IgD-negative memory B cell (primary cell): ENCODE data around the gene ZSCAN9. TPM values are rescaled to one million over a fixed set of nuclear protein-coding genes. Genes with fewer than 3 reads are reported as not detected.

ENCODE experiments used
- H3K27ac Mint-ChIP-seq, 3 donors: one replicate each; pipeline ENCODE4 v1.8.0; 2020 to 2022; ENCODE audit warnings: mild to moderate bottlenecking in 3 of 3, mixed read lengths in 3 of 3, moderate library complexity in 1 of 3
- H3K27me3 Mint-ChIP-seq: one replicate; pipeline ENCODE4 v1.8.0; 2021; ENCODE audit warnings: mixed read lengths
- H3K36me3 Mint-ChIP-seq: one replicate; pipeline ENCODE4 v1.8.0; 2020; ENCODE audit warnings: mild to moderate bottlenecking, mixed read lengths
- H3K4me1 Mint-ChIP-seq, 3 donors: one replicate each; pipeline ENCODE4 v1.8.0; 2020 to 2022; ENCODE audit warnings: mixed read lengths in 3 of 3, mild to moderate bottlenecking in 1 of 3
- H3K4me3 Mint-ChIP-seq, 4 donors: one replicate each; pipeline ENCODE4 v1.8.0; 2020 to 2022; ENCODE audit warnings: mild to moderate bottlenecking in 4 of 4, mixed read lengths in 4 of 4, moderate library complexity in 3 of 4
- H3K9me3 Mint-ChIP-seq, 3 donors: one replicate each; pipeline ENCODE4 v1.8.0; 2020 to 2021; ENCODE audit warnings: mixed read lengths in 3 of 3, mild to moderate bottlenecking in 1 of 3
- polyA plus RNA-seq: library from polyadenylated mRNA; unstranded; fragments of 300-500 nt; fragmentation: Illumina TruSeq; gene quantifications from one replicate; pipeline ENCODE4 v1.2.3, GENCODE V29; 2021

ZSCAN9 gene
- polyA plus RNA-seq, 1 donor from 2014 or later, result 10.9 TPM

DNA sequence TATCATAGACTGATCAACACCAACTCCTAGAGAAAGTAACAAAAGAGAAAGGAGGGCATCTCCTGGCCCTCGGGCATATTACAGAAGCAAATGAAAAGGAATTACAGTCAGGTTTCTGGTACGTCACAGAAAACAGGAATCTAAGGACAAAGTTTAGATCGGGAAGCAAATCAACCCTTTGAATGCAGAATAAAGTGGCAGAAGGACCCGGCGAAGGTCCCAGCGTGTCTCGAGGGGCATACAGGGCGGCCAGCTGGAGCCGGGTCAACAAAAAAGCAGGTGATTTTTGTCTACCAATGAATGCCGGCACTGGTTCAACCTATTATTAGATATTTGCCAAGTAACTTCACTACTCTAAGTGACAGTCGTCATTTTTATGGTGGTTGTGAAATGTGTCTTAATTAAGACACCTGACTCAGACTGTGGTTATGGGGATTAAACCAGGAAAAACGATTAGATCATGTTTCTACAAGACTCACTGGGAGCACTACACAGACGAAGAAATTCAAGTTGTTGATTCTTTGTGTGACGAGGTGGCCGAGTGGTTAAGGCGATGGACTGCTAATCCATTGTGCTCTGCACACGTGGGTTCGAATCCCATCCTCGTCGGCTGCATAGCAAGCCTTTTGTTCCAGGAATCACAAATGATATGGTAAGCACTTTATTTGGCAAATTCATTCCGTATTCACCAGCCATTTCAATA lies 12.4 kb upstream of the ZSCAN9 start:
- H3K27me3 Mint-ChIP-seq, result peaks cover 60% of the 10 kb centered on the region
- peak overlapping the region; percentile 2 to 64 (median 7) for H3K27ac Mint-ChIP-seq
- H3K36me3 Mint-ChIP-seq, result peaks cover 4% of the 10 kb centered on the region
- peaks cover 0 to 12% (median 1%) of the 10 kb centered on the region in 3 donors for H3K9me3 Mint-ChIP-seq
- H3K4me3 Mint-ChIP-seq, result peak overlapping the region; percentile 2 to 84 (median 50)
- peaks cover 11 to 20% (median 20%) of the 10 kb centered on the region in 3 donors for H3K4me1 Mint-ChIP-seq

DNA sequence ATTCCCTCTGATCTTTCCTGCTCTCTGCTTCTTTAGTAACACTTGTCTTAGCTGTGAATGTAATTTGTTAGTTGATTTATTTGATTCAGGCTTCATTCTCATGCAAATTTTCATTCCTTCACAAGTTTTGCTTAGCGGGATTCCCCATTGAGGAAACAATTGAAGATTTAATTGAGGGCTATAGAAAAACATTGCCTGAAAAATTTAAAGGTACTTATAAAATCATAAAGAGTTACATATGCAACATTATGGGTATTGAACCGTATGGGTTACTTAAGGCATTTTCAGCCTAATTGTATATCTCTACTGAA lies 11.9 kb upstream of the ZSCAN9 start:
- H3K27ac Mint-ChIP-seq, result no peak overlapping the region
- peak overlapping the region in 1 of 4 donors; percentile 36 for H3K4me3 Mint-ChIP-seq
- H3K27me3 Mint-ChIP-seq, result peaks cover 58% of the 10 kb centered on the region
- H3K9me3 Mint-ChIP-seq, result peaks cover 0 to 15% (median 1%) of the 10 kb centered on the region in 3 donors
- H3K36me3 Mint-ChIP-seq, result peaks cover 4% of the 10 kb centered on the region
- H3K4me1 Mint-ChIP-seq, result peaks cover 11 to 19% (median 16%) of the 10 kb centered on the region in 3 donors

DNA sequence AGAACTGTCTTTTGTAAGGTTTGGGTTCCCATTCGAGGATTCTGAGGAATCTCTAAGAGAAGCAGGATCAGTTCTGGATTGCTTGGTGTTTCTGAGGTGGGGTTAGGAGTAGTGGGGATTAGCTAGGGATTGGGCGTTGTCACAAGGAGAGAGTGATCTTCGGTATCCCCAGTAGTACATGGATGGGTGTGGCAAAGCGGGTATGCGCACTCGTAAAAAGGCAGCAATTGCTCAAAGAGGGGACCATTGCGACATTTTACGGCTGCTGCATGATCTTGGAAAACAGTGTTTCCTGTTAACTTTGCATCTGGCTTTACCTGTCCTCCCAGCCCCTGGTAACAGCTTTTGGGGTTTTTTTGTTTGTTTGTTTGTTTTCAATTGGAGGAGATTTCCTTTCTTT lies 9.7 kb upstream of the ZSCAN9 start:
- Mint-ChIP-seq H3K4me3 (peak overlapping the region in 1 of 4 donors; percentile 15), H3K9me3 (peaks cover 0 to 9% (median 0%) of the 10 kb centered on the region in 3 donors), H3K27me3 (peaks cover 43% of the 10 kb centered on the region), H3K4me1 (peaks cover 12 to 20% (median 18%) of the 10 kb centered on the region in 3 donors), H3K36me3 (peaks cover 4% of the 10 kb centered on the region), H3K27ac (no peak overlapping the region)

DNA sequence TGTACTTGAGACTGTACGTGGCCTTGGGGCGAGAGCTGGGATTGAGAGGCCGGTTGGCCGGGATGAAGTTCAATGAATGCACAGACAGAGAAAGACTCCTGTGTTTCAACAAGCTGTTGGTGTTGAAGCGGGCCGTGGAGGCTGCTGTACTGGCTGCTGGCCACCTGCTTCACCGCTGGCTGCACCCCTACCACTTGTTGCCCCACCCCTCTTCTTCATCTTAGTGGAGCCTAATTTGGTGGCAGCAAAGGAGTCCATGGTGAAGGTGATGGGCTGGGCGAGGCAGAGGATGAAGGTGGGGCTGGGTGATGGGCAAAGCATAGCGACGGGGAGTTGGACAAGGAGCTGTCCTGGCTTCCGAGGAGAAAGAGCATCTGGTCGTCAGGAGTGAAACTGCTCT lies 7.2 kb upstream of the ZSCAN9 start:
- Mint-ChIP-seq H3K27ac (no peak overlapping the region), H3K27me3 (peaks cover 34% of the 10 kb centered on the region), H3K4me3 (peak overlapping the region; percentile 13 to 95 (median 88)), H3K36me3 (peaks cover 4% of the 10 kb centered on the region), H3K9me3 (peaks cover 0 to 3% (median 0%) of the 10 kb centered on the region in 3 donors), H3K4me1 (peaks cover 2 to 13% (median 6%) of the 10 kb centered on the region in 3 donors)

DNA sequence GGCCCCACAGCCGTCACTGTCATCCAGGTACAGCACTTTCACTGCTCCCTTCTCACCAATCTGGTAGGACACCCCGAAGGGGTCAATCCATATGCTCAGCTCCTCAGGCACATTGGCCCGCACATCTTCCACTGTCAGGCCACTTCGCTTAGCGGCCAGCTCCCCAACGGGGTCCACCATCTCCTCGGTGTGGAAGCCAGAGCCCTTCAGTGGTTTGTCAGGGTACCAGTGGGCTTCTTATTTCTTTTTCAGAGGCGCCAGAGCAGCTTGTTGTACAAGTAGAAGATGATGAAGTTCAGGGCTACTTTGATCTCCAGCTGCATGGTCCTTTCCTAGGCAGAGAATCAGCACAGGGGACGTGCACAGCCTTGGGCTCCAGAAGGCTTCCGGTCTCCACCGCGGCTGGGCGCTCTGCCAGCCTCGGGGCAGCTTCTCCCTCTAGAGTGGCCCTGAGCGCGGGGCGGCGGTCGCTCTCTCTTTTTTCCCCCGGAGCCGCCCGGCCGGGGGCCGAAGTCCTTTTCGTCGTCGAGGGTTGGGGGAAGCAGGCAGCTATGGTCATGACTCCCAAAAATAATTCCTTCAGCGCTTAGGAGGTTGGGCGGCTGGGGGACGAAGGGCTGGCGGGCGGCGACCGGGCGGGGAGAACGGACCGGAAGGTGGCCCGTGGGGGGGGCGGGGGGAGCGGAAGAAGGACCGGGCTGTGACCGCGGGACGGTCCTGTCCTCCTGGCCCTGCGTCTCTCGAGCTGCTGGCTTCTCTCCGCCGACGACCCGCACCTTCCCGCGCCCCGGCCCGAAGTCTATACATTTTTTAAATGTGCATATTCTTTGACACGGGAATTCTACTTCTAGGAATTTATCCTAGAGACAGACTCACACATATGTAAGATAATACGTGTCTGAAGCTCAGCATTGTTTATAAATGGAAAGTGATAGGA lies 6.5 kb upstream of the ZSCAN9 start:
- peaks cover 31% of the 10 kb centered on the region for H3K27me3 Mint-ChIP-seq
- H3K4me3 Mint-ChIP-seq, result peak overlapping the region; percentile 86 to 95 (median 91)
- peaks cover 0 to 3% (median 0%) of the 10 kb centered on the region in 3 donors for H3K9me3 Mint-ChIP-seq
- H3K4me1 Mint-ChIP-seq, result peaks cover 2 to 9% (median 5%) of the 10 kb centered on the region in 3 donors
- H3K27ac Mint-ChIP-seq, result peak overlapping the region in 1 of 3 donors; percentile 73
- H3K36me3 Mint-ChIP-seq, result peaks cover 4% of the 10 kb centered on the region

DNA sequence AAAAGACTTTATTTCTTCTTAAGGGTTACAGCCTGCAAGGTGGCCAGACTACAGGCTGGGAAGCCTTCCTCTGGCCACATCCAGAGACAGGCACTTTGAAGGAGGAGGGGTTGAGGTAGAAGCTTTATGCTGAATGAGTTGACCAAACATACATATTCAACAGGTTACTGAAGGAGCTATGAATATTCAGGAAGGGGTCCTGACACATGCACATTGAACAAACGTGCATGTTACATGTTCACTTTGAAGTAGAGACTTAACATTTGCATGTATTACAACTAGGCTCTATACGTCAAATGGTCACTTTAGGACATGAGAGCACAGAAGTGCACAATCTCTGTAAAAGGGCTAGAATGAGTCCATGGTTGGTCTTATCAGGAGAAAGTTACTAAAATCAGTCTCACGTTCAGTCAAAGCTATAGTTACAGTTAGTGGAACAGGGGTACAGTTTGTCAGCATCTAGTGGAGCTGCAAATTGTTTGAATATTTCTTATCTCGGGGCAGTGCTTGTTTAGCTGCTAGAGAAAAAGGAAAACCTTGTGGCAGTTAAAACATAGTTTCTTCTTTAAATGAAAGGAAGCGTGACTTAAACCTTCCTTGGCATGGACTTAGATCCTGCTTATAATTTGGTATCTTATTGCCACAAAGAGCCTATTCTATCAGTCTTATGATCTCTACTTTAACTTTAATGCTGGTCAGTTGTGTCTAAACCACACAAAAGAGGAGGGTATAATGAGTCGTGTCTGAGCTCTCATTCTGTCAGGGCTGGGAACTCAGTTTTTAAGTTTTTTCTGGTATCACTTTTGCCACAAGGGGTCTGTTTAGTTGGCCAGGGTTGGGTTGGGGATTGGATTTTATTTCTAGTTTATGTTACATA lies 4.6 kb upstream of the ZSCAN9 start:
- Mint-ChIP-seq H3K4me1 (peaks cover 6 to 17% (median 10%) of the 10 kb centered on the region in 3 donors), H3K9me3 (peaks cover 0 to 3% (median 0%) of the 10 kb centered on the region in 3 donors), H3K4me3 (peak overlapping the region in 2 of 4 donors; percentile 74 to 86), H3K27ac (no peak overlapping the region), H3K36me3 (peaks cover 3% of the 10 kb centered on the region), H3K27me3 (peaks cover 26% of the 10 kb centered on the region)

DNA sequence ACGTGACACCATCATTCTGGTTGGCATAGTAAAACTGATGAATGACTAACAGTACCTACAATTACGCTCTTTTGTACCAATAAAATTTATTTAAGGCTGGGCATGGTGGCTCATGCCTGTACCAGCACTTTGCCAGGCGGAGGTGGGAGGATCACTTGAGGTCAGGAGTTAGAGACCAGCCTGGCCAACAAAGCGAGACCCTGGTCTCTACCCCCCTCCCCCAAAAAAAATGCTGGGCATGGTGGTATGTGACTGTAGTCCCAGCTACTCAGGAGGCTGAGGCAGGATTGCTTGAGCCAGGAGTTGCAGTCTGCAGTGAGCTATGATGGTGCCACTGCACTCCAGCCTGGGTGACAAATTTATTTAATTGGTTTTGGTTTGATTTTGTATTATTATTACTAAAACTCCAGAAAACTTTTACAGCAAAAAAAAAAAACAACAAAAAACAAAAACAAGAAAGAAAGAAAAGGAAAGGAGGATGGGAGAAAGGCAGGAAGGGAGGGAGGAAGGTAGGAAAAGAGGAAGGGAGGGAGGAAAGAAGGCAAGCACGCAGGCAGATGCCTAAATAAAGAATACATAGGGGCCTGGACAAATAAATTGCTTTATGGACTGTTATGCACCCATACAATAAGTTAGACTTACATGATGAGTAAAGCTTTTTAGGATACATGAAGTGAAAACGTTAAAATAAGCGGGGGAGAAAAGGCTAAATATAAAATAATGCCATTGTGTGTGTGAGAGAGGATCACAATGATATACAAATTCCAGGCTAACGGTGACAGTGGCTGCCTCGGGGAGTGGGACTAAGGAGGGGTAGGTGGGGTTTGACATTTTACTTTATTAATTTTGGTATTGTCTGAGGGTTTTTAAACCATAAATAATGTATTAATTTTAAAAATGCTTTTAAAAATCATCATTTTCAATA lies 682 bp upstream of the ZSCAN9 start:
- peak overlapping the region in 2 of 3 donors; percentile 46 to 95 for H3K27ac Mint-ChIP-seq

DNA sequence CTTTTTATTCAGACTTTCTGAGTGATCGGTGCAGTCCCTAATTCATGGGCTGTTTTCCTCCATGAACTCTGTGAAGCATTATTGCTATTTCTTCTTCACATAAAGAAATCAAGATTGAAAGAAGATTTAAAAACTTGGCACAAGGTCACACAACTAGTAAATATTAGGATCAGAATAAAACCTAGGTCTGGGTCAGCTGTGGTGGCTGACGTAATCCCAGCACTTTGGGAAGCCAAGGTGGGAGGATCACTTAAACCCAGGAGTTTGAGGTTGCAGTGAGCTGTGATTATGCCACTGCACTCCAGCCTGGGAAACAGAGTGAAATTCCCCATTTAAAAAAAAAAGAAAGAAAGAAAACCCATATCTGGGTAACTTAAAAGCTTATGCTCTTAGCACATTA lies 1.4 kb downstream of the ZSCAN9 start:
- H3K4me3 Mint-ChIP-seq, result peak overlapping the region in 2 of 4 donors; percentile 86 to 96
- H3K36me3 Mint-ChIP-seq, result peaks cover 1% of the 10 kb centered on the region
- H3K27ac Mint-ChIP-seq, result no peak overlapping the region
- no peaks in the 10 kb centered on the region for H3K9me3 Mint-ChIP-seq
- peaks cover 7% of the 10 kb centered on the region for H3K27me3 Mint-ChIP-seq
- peaks cover 4 to 14% (median 14%) of the 10 kb centered on the region in 3 donors for H3K4me1 Mint-ChIP-seq

More for the DNA sequence above, 682 bp upstream of the ZSCAN9 start:
- H3K4me1 Mint-ChIP-seq, result peaks cover 4 to 19% (median 14%) of the 10 kb centered on the region in 3 donors
- H3K4me3 Mint-ChIP-seq, result peak overlapping the region; percentile 86 to 96 (median 92)
- H3K27me3 Mint-ChIP-seq, result peaks cover 14% of the 10 kb centered on the region
- H3K36me3 Mint-ChIP-seq, result no peaks in the 10 kb centered on the region
- no peaks in the 10 kb centered on the region for H3K9me3 Mint-ChIP-seq

DNA sequence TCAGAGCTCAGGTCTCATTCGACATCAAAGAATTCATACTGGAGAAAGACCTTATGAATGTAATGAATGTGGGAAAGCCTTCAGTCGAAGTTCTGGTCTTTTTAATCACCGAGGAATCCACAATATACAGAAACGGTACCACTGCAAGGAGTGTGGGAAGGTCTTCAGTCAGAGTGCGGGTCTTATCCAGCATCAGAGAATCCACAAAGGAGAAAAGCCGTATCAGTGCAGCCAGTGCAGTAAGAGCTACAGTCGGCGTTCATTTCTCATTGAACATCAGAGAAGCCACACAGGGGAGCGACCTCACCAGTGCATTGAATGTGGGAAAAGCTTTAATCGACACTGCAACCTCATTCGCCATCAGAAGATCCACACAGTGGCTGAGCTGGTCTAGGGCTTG lies 7.7 kb downstream of the ZSCAN9 start:
- Mint-ChIP-seq H3K4me3 (no peak overlapping the region), H3K27ac (no peak overlapping the region), H3K4me1 (peaks cover 1 to 5% (median 2%) of the 10 kb centered on the region in 3 donors), H3K9me3 (no peaks in the 10 kb centered on the region), H3K27me3 (no peaks in the 10 kb centered on the region), H3K36me3 (peaks cover 12% of the 10 kb centered on the region)

DNA sequence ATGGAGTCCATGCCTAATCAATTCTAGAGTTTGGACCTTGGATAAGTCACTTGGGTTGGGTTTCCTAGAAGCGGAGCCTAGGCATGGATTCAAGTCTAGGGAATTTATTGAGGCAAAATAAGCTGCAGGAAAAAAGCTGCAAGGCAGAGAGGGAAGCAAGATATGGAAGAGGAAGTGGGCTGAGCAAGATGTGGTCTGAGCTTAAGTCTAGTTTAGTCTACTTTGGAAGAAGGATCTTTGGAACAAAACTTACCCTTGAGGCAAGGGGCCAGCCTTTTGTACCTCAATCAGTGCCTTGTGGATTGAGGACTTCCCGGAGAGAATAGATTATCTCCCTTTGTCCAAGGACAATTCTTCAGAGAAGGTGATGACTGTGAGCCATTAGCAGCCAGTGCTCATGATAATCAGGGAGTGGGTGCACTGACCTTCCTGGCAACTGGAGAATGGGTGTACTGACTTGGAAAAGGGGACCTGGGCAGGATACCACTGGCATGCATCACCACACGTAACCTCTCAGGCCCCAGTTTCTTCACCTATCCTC lies 10.9 kb downstream of the ZSCAN9 start:
- peaks cover 0 to 2% (median 0%) of the 10 kb centered on the region in 3 donors for H3K4me1 Mint-ChIP-seq
- no peaks in the 10 kb centered on the region for H3K9me3 Mint-ChIP-seq
- H3K36me3 Mint-ChIP-seq, result peaks cover 11% of the 10 kb centered on the region
- H3K27ac Mint-ChIP-seq, result no peak overlapping the region
- no peak overlapping the region for H3K4me3 Mint-ChIP-seq
- no peaks in the 10 kb centered on the region for H3K27me3 Mint-ChIP-seq

DNA sequence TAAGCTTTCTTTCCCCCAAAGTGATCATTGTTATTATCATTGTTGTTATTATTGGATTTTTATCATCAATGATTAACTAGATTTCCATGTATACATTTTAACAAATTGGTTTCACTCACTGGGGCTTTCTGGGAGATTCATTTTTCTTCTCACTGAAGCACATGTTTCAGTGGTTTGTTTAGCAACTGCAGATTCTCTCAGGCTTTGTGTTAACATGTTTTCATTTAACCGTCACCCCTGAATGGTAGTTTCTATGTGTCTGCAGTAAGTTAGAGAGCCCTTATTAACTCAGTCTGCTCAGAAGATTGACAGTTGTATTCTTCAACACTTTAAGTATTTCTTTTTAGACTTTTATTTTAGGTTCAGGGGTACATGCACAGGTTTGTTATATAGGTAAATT lies 14.6 kb downstream of the ZSCAN9 start:
- H3K4me1 Mint-ChIP-seq, result peaks cover 0 to 4% (median 0%) of the 10 kb centered on the region in 3 donors
- H3K4me3 Mint-ChIP-seq, result no peak overlapping the region
- H3K9me3 Mint-ChIP-seq, result no peaks in the 10 kb centered on the region
- H3K27me3 Mint-ChIP-seq, result no peaks in the 10 kb centered on the region
- H3K36me3 Mint-ChIP-seq, result peaks cover 9% of the 10 kb centered on the region
- H3K27ac Mint-ChIP-seq, result no peak overlapping the region

DNA sequence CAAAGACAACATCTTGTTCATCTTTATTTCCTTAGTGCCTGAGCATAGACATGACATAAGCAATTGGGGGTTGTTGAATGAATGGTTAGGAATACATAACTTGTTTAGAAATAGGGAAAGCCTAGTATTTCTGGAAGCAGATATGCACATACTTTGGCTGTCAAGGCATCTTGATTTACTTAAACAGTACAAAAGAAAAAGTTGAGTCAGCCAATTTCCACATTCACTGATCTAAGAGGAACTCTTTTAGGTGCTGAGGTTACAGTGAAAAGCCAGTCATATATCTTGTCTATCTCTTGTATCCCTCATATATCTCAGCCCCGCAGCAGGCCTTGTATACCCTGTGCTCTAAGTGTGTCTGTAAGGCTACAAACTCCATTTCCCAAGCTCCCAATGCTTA lies 15.4 kb downstream of the ZSCAN9 start:
- Mint-ChIP-seq H3K27ac (peak overlapping the region in 1 of 3 donors; percentile 8), H3K4me3 (no peak overlapping the region), H3K9me3 (no peaks in the 10 kb centered on the region), H3K27me3 (no peaks in the 10 kb centered on the region), H3K4me1 (peaks cover 0 to 4% (median 0%) of the 10 kb centered on the region in 3 donors), H3K36me3 (peaks cover 9% of the 10 kb centered on the region)

DNA sequence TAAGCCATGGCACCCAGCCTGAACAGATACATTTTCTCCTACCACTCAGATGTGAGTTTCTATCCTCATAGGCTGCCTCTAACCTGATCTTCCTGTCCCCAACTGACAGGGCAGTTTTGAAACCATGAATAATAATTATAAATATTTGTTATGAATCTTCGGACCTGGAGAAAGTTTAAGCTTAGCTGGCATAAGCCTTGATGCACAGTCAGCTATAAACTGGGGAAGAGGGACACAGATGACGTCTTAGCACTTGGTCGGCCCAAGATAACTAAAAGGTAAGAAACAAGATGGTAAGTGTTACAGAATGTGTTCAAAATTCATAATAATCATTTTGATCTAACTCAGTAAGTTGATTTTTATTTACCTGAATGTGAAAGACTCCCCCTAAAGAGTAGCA lies 18.9 kb downstream of the ZSCAN9 start:
- H3K27ac Mint-ChIP-seq, result no peak overlapping the region
- H3K36me3 Mint-ChIP-seq, result peaks cover 14% of the 10 kb centered on the region
- peaks cover 0 to 4% (median 0%) of the 10 kb centered on the region in 3 donors for H3K4me1 Mint-ChIP-seq

More for the DNA sequence above, 18.9 kb downstream of the ZSCAN9 start:
- H3K27me3 Mint-ChIP-seq, result no peaks in the 10 kb centered on the region
- H3K4me3 Mint-ChIP-seq, result no peak overlapping the region
- H3K9me3 Mint-ChIP-seq, result no peaks in the 10 kb centered on the region
